ENCODE data around the gene ASH1L. TPM values are rescaled to one million over a fixed set of nuclear protein-coding genes. Genes with fewer than 3 reads are reported as not detected.
A peak's percentile ranks its signal among the peaks of the same experiment; 100 is the strongest.
"Not testable (repeated sequence)": the region's sequence is repeated elsewhere in the genome, so short reads cannot be mapped to it uniquely, and the experiment has no call there.

ASH1L gene
- total RNA-seq, 5 donors from 2014 or later (not counting 1 experiment from before 2014, with no cell fraction given), result 78.0 to 105 (median 81.1) TPM

DNA sequence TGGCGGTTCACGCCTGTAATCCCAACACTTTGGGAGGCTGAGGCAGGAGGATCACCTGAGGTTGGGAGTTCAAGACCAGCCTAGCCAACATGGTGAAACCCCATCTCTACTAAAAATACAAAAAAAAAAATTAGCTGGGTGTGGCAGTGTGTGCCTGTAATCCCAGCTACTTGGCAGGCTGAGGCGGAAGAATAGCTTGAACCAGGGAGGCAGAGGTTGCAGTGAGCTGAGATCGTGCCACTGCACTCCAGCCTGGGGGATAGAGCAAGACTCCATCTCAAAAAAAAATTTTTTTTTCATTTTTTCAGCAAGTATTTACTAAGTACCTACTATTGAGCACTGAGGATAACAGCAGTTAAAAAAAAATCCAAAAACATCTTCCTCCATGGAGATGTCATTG is 69.0 kb downstream of the ASH1L start:
- Mint-ChIP-seq H3K4me1 (peaks cover 25 to 31% (median 28%) of the 10 kb centered on the region in 3 donors), H3K36me3 (peaks cover 13% of the 10 kb centered on the region), H3K27ac (peak overlapping the region in 1 of 2 donors; percentile 6)
- CTCF ChIA-PET; POLR2A ChIA-PET; H3K36me3 ChIP-seq (ENCODE audit: control insufficient read depth in 2 of 2, extremely low read depth in 1 of 2, insufficient read depth in 1 of 2, low read length in 1 of 2); ATAC-seq (replicated peaks in 1 of 4); H3K4me1 ChIP-seq (ENCODE audit: control insufficient read depth in 1 of 2, extremely low read depth in 1 of 2, insufficient read depth in 2 of 2, low read length in 2 of 2); DNase-seq; H3K9me3 Mint-ChIP-seq; H3K9me3 ChIP-seq; H3K27me3 Mint-ChIP-seq; H3K4me3 ChIP-seq (ENCODE audit: control insufficient read depth in 1 of 2, extremely low read depth in 1 of 2, low read length in 1 of 2); H3K27me3 ChIP-seq (replicated peaks in 1 of 2; ENCODE audit: control insufficient read depth in 2 of 2, extremely low read depth in 1 of 2, insufficient read depth in 2 of 2, low read length in 1 of 2); H3K27ac ChIP-seq (ENCODE audit: low read length); H3K4me3 Mint-ChIP-seq: not testable (repeated sequence)
- no CpG with 5 or more reads among the region's 4 CpGs for WGBS (ENCODE audit: insufficient coverage)

DNA sequence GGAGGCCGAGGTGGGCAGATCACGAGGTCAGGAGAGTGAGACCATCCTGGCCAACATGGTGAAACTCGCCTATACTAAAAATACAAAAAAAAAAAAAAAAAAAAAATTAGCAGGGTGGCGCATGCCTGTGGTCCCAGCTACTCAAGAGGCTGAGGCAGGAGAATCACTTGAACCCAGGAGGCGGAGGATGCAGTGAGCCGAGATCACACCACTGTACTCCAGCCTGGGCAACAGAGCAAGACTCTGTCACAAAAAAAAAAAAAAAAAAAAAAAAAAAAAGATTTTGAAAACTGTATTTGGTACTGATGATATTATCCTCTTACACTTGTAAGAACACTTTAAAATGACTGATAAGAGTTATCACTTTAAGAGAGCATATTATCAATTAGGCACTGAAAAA is 74.2 kb downstream of the ASH1L start:
- H3K27me3 Mint-ChIP-seq; H3K36me3 Mint-ChIP-seq; H3K4me3 Mint-ChIP-seq; H3K9me3 Mint-ChIP-seq; ATAC-seq (replicated peaks in 1 of 4); H3K27me3 ChIP-seq (replicated peaks in 1 of 2; ENCODE audit: control insufficient read depth in 2 of 2, extremely low read depth in 1 of 2, insufficient read depth in 2 of 2, low read length in 1 of 2); H3K27ac ChIP-seq (ENCODE audit: low read length); H3K4me3 ChIP-seq (ENCODE audit: control insufficient read depth in 1 of 2, extremely low read depth in 1 of 2, low read length in 1 of 2); H3K27ac Mint-ChIP-seq; H3K9me3 ChIP-seq; H3K36me3 ChIP-seq (ENCODE audit: control insufficient read depth in 2 of 2, extremely low read depth in 1 of 2, insufficient read depth in 1 of 2, low read length in 1 of 2); POLR2A ChIA-PET; DNase-seq; H3K4me1 ChIP-seq (ENCODE audit: control insufficient read depth in 1 of 2, extremely low read depth in 1 of 2, insufficient read depth in 2 of 2, low read length in 2 of 2): not testable (repeated sequence)
- H3K4me1 Mint-ChIP-seq, result peaks cover 13 to 16% (median 15%) of the 10 kb centered on the region in 3 donors
- no CpG with 5 or more reads among the region's 6 CpGs for WGBS (ENCODE audit: insufficient coverage)
- CTCF ChIA-PET, result interaction anchor here in 1 of 2 donors (0.6 kb wide), 1 partner anchor 113 kb away, joined by 3 read pairs; no protein-coding TSS in a partner anchor

GRCh38 chr1:155487541-155487940 is 75.1 kb downstream of the ASH1L start:
- H3K27ac Mint-ChIP-seq, result no peak overlapping the region
- CTCF ChIA-PET, result interaction anchor here (0.6 to 0.7 kb wide), 2 partner anchors 114 to 440 kb away, joined by 3 read pairs; no protein-coding TSS in a partner anchor

DNA sequence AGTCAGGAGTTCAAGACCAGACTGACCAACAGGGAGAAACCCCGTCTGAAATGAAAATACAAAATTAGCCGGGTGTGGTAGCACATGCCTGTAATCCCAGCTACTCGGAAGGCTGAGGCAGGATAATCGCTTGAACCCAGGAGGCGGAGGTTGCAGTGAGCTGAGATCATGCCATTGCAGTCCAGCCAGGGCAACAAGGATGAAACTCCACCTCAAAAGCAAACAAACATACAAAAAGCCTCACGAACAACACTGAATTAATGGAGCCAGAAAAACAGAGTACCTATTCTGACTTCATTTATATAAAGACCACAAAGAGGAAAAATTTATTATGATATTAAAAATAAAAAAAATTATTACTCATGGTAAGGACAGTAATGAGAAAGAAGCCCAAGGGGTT is 75.7 kb downstream of the ASH1L start:
- H3K36me3 Mint-ChIP-seq; H3K27me3 ChIP-seq (replicated peaks in 1 of 2; ENCODE audit: control insufficient read depth in 2 of 2, extremely low read depth in 1 of 2, insufficient read depth in 2 of 2, low read length in 1 of 2); H3K9me3 Mint-ChIP-seq; H3K27ac ChIP-seq (ENCODE audit: low read length); H3K4me1 ChIP-seq (ENCODE audit: control insufficient read depth in 1 of 2, extremely low read depth in 1 of 2, insufficient read depth in 2 of 2, low read length in 2 of 2); ATAC-seq (replicated peaks in 1 of 4); DNase-seq; H3K36me3 ChIP-seq (ENCODE audit: control insufficient read depth in 2 of 2, extremely low read depth in 1 of 2, insufficient read depth in 1 of 2, low read length in 1 of 2); H3K27ac Mint-ChIP-seq; H3K4me3 ChIP-seq (ENCODE audit: control insufficient read depth in 1 of 2, extremely low read depth in 1 of 2, low read length in 1 of 2); H3K27me3 Mint-ChIP-seq; POLR2A ChIA-PET; H3K4me3 Mint-ChIP-seq; H3K9me3 ChIP-seq: not testable (repeated sequence)
- H3K4me1 Mint-ChIP-seq, result peaks cover 13 to 16% (median 15%) of the 10 kb centered on the region in 3 donors
- 100% methylated on average over 4 of the region's 6 CpGs for WGBS (ENCODE audit: insufficient coverage)
- CTCF ChIA-PET, result interaction anchor here in 1 of 2 donors (0.7 kb wide), 1 partner anchor 439 kb away, joined by 3 read pairs; no protein-coding TSS in a partner anchor

More at GRCh38 chr1:155487541-155487940, 75.1 kb downstream of the ASH1L start:
- POLR2A ChIA-PET, result no interaction called here
- H3K36me3 Mint-ChIP-seq, result peaks cover 6% of the 10 kb centered on the region
- H3K27me3 Mint-ChIP-seq, result no peaks in the 10 kb centered on the region
- WGBS (ENCODE audit: insufficient coverage), result 100% methylated on average over 2 of the region's 4 CpGs
- no peak for ATAC-seq (replicated peaks in 1 of 4)
- H3K4me1 Mint-ChIP-seq, result peaks cover 13 to 16% (median 15%) of the 10 kb centered on the region in 3 donors
- no peak overlapping the region for H3K4me3 ChIP-seq (ENCODE audit: control insufficient read depth in 1 of 2, extremely low read depth in 1 of 2, low read length in 1 of 2)
- H3K9me3 Mint-ChIP-seq, result no peaks in the 10 kb centered on the region
- no peaks in the 10 kb centered on the region for H3K9me3 ChIP-seq
- H3K36me3 ChIP-seq (ENCODE audit: control insufficient read depth in 2 of 2, extremely low read depth in 1 of 2, insufficient read depth in 1 of 2, low read length in 1 of 2), result no peaks in the 10 kb centered on the region
- H3K27ac ChIP-seq (ENCODE audit: low read length), result no peak overlapping the region
- DNase-seq, result no peak
- H3K4me3 Mint-ChIP-seq, result no peak overlapping the region
- H3K27me3 ChIP-seq (replicated peaks in 1 of 2; ENCODE audit: control insufficient read depth in 2 of 2, extremely low read depth in 1 of 2, insufficient read depth in 2 of 2, low read length in 1 of 2), result no peaks in the 10 kb centered on the region
- H3K4me1 ChIP-seq (ENCODE audit: control insufficient read depth in 1 of 2, extremely low read depth in 1 of 2, insufficient read depth in 2 of 2, low read length in 2 of 2), result no peaks in the 10 kb centered on the region

DNA sequence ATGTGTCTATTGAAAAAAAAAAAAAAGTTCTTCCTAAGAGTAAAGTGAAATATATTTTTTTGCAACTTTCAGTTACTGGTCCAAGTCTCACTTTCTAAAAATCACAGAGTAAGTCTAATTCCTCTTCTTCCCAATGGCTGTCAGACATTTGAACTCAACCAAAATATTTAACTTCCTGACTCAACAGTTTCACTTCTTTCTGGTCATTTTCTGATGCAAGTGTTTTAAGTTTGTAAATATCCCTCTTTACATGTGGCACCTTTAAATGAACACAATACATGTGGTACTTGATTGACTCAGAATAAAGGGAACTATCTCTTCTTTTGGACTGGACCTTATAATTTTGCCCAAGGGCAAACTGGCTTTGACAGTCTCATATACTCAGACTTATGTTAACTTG is 76.7 kb downstream of the ASH1L start:
- Histone ChIP-seq H3K36me3 (ENCODE audit: control insufficient read depth in 2 of 2, extremely low read depth in 1 of 2, insufficient read depth in 1 of 2, low read length in 1 of 2) (peaks cover 7 to 12% of the 10 kb centered on the region in 2 donors), H3K9me3 (no peaks in the 10 kb centered on the region), H3K27ac (ENCODE audit: low read length) (no peak overlapping the region), H3K27me3 (replicated peaks in 1 of 2; ENCODE audit: control insufficient read depth in 2 of 2, extremely low read depth in 1 of 2, insufficient read depth in 2 of 2, low read length in 1 of 2) (no peaks in the 10 kb centered on the region), H3K4me1 (ENCODE audit: control insufficient read depth in 1 of 2, extremely low read depth in 1 of 2, insufficient read depth in 2 of 2, low read length in 2 of 2) (no peaks in the 10 kb centered on the region), H3K4me3 (ENCODE audit: control insufficient read depth in 1 of 2, extremely low read depth in 1 of 2, low read length in 1 of 2) (no peak overlapping the region)
- ChIA-PET POLR2A (no interaction called here), CTCF (no interaction called here)
- Mint-ChIP-seq H3K4me3 (no peak overlapping the region), H3K27ac (peak overlapping the region in 1 of 2 donors; percentile 13), H3K27me3 (no peaks in the 10 kb centered on the region), H3K4me1 (peaks cover 13 to 16% (median 14%) of the 10 kb centered on the region in 3 donors), H3K36me3 (peaks cover 18% of the 10 kb centered on the region), H3K9me3 (no peaks in the 10 kb centered on the region)
- no peak for DNase-seq
- ATAC-seq (replicated peaks in 1 of 4), result no peak

DNA sequence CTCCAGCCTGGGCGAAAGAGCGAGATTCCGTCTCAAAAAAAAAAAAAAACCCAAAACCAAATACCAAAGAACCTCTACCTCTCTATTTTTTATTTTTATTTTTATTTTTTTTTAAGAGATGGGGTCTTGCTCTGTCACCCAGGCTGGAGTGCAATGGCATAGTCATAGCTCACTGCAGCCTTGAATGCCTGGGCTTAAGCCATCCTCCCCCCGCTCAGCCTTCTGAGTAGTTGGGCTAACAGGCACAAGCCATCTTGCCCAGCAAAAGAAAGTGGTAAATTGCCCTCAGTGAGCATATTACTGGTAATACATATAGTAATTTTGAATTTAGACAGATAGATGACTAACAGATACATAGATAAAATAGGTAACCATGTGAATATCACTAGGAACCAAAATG is 77.4 kb downstream of the ASH1L start:
- DNase-seq (no peak), ATAC-seq (replicated peaks in 1 of 4) (no peak)
- no peaks in the 10 kb centered on the region for H3K27me3 ChIP-seq (replicated peaks in 1 of 2; ENCODE audit: control insufficient read depth in 2 of 2, extremely low read depth in 1 of 2, insufficient read depth in 2 of 2, low read length in 1 of 2)
- CTCF ChIA-PET, result interaction anchor here in 1 of 2 donors (0.7 kb wide), 1 partner anchor 38 kb away, joined by 6 read pairs; no protein-coding TSS in a partner anchor
- no peaks in the 10 kb centered on the region for H3K27me3 Mint-ChIP-seq
- H3K4me3 Mint-ChIP-seq, result no peak overlapping the region
- POLR2A ChIA-PET, result no interaction called here
- peaks cover 7 to 19% of the 10 kb centered on the region in 2 donors for H3K36me3 ChIP-seq (ENCODE audit: control insufficient read depth in 2 of 2, extremely low read depth in 1 of 2, insufficient read depth in 1 of 2, low read length in 1 of 2)
- H3K27ac ChIP-seq (ENCODE audit: low read length), result no peak overlapping the region
- H3K4me1 ChIP-seq (ENCODE audit: control insufficient read depth in 1 of 2, extremely low read depth in 1 of 2, insufficient read depth in 2 of 2, low read length in 2 of 2), result no peaks in the 10 kb centered on the region
- H3K9me3 ChIP-seq, result no peaks in the 10 kb centered on the region
- no peaks in the 10 kb centered on the region for H3K9me3 Mint-ChIP-seq
- no peak overlapping the region for H3K4me3 ChIP-seq (ENCODE audit: control insufficient read depth in 1 of 2, extremely low read depth in 1 of 2, low read length in 1 of 2)
- no peak overlapping the region for H3K27ac Mint-ChIP-seq
- peaks cover 6 to 13% (median 11%) of the 10 kb centered on the region in 3 donors for H3K4me1 Mint-ChIP-seq
- 83% methylated on average over 1 of the region's 4 CpGs for WGBS (ENCODE audit: insufficient coverage)
- peaks cover 21% of the 10 kb centered on the region for H3K36me3 Mint-ChIP-seq
